ENCODE measurements around the gene C11orf68.

DNA sequence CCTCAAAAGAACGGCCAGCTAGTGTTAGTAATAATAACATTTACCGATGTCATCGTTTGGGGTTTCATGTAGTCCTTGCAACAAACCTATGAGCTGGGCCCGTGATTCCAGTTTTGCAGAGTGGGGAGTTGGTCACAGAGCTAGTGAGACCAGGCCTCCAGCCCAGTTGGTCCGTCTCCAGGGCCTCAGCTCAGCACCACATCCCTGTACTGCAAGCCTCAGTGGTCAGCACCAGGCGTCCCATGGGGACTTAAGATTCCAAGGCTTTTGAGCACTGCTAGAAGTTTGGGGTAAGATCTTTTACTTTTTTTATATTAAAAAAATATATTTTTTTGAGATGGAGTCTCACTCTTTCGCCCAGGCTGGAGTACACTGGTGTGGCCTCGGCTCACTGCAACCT, 25.3 kb upstream of the C11orf68 start:
- TF ChIP-seq, protein P1, sequence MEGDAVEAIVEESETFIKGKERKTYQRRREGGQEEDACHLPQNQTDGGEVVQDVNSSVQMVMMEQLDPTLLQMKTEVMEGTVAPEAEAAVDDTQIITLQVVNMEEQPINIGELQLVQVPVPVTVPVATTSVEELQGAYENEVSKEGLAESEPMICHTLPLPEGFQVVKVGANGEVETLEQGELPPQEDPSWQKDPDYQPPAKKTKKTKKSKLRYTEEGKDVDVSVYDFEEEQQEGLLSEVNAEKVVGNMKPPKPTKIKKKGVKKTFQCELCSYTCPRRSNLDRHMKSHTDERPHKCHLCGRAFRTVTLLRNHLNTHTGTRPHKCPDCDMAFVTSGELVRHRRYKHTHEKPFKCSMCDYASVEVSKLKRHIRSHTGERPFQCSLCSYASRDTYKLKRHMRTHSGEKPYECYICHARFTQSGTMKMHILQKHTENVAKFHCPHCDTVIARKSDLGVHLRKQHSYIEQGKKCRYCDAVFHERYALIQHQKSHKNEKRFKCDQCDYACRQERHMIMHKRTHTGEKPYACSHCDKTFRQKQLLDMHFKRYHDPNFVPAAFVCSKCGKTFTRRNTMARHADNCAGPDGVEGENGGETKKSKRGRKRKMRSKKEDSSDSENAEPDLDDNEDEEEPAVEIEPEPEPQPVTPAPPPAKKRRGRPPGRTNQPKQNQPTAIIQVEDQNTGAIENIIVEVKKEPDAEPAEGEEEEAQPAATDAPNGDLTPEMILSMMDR (IDR thresholded peaks at IDR 0.05; ENCODE audit: low read length): no peak
- TF ChIP-seq EZH2 (IDR thresholded peaks at IDR 0.05; ENCODE audit: borderline replicate concordance, low read length): no peak

Measured in OCI-LY1 (cell line).